GM18505 (cell line): ENCODE data around the gene LTC4S.
"Not testable (repeated sequence)": the region's sequence is repeated elsewhere in the genome, so short reads cannot be mapped to it uniquely, and the experiment has no call there.

Source experiments
- ATAC-seq: cut with Tn5 transposase; IDR thresholded peaks from one replicate; pipeline ENCODE4 v1.9.1; 2021; ENCODE audit not compliant: unreplicated experiment
- POLR2A ChIP-seq: IDR thresholded peaks from 4 replicates; pipeline ENCODE4 v1.6.1; 2011; ENCODE audit warnings: borderline replicate concordance; ENCODE audit not compliant: insufficient read depth, insufficient read length; ENCODE audit errors: extremely low read depth

Gene LTC4S

DNA sequence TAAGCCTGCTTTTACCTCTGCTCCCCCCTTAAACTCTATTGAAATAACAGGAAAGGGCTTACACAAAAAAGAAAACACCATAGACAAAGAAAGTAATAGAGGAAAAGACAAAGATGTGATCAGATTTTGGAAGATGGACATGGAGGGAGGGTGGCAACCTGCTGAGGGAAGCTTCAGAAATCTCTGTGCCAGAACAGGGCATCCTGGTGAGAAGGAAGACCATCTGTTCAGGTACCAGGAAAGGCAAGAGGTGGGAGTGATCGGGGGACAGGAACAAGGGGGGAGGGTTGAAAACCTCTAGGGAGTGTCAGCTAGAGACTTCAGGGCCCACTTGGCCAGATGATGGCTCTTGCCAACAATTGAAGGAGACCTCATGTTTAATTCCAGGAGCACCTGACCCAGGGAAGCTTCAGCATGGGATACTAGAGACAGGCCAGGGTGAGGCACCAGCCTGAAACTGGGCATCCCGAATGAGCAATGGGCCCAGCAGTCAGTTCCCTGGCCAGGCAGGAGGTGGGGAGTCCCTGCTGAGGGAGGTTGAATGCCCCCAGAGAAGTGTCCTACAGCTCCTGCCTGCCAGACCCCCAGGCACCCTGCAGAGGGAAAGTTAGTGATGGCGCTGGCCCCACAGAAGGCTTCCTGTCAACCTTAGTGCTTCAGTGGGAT lies 35.1 kb downstream of the LTC4S start:
- ATAC-seq: no peak
- no peak for TF ChIP-seq POLR2A

DNA sequence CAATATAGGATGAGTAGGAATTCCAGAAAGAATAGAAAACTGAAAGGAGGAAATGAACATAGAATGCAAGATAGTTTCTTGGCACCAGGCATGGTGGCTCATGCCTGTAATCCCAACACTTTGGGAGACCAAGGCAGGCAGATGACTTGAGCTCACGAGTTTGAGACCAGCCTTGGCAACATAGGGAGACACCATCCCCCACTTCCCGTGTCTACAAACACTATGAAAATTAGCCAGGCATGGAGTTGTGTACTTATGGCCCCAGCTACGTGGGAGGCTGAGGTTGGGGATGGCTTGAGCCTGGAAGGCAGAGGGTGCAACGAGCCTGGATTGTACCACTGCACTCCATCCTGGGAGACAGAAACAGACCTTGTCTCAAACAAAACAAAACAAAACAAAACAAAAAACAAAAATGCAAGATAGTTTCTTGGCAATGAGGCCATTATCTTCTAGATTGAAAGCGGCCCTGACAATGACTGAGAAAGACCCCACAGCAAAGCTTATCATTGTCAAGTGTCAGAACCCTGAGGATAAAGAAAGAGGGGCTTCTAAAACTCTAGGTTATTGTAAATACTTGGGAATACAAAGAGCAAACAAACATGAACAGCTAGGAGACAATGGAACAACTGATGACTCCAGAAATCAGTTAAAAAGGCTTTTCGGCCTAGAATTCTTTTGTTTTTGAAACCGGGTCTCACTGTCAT lies 36.1 kb downstream of the LTC4S start:
- no peak for ATAC-seq
- no peak for TF ChIP-seq POLR2A

DNA sequence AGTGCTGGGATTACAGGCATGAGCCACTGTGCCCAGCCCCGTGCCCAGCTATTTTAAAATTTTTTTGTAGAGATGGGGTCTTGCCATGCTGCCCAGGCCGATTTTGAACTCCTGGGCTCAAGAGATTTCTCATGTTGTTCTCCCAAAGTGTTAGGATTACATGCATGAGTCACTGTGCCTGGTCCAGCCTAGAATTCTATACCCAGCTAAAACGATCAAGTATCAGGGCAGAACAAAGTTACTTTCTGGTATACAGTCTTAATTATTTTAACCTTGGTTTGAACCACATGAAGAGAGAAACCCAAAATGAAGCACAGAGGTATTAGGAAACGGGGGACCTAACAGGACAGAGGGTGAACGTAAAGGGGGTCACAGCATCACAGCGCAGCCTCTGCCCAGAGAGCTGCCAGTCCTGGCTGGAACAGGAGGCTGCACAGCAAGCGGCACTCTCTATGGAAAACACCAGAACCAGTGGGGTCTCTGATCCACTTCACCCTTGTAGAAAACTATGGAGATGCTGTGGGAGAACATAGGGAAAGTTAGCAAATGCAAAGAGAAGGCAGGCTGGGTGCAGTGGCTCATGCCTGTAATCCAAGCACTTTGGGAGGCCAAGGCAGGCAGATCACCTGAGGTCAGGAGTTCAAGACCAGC lies 37.2 kb downstream of the LTC4S start:
- ATAC-seq: no peak
- no peak for TF ChIP-seq POLR2A

DNA sequence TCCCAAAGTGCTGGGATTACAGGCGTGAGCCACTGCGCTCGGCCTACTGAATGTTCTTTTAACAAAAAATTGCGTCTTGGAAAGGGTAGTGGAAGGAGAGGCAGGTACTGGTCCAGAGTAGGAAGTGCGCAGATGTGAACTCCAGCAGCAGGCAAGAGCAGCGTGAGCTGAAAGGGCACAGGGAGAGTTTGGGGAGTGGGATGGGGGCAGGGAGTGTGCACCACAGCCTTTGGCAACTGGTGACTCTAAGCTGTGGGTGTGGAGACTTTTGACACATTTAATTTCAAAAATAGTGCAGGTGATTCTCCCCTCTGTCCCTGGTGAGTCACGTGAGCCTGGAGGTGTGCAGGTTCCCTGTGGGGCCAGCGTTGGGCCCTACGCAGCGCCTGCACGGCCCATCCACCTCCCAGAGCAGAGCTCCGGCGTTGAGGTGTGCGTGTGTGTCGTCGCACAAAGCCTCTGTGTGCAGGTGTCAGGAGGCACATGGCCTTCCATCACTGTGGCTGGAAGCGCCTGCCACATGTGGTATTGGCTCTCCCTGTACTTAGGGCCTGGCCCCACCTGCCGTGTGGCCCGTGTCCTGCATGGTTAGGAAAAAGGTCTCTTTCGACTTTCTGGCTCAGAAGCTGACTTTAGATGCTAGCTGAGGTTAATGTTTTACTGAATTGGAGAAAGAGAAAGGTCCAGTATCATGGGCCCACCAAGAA lies 38.4 kb downstream of the LTC4S start:
- no peak for TF ChIP-seq POLR2A
- ATAC-seq: no peak

DNA sequence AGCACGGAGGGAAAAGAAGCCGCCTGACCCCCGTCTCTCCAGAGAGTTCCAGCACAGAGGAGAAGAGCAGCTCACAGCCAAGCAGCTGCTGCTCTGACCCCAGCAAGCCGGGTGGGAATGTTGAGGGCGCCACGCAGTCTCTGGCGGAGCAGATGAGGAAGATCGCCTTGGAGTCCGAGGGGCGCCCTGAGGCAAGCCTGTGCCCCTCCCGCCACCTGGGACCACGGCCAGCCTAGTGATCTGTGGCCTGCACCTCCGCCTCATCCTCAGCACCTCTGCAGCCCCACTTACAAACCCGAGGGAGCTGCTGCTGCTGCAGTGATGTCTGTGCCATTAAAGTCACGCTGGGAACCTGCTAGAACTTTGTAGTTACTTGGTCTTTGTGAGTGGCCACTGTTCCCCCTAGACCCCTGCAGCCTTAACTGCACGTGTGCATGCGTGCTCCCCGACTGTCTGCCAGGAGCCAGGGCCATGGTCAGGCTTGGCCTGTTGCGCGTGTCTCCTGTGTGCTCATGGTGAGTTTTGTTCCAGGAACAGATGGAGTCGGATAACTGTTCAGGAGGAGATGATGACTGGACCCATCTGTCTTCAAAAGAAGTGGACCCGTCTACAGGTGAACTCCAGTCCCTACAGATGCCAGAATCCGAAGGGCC lies 39.4 kb downstream of the LTC4S start:
- no peak for TF ChIP-seq POLR2A
- ATAC-seq: no peak

DNA sequence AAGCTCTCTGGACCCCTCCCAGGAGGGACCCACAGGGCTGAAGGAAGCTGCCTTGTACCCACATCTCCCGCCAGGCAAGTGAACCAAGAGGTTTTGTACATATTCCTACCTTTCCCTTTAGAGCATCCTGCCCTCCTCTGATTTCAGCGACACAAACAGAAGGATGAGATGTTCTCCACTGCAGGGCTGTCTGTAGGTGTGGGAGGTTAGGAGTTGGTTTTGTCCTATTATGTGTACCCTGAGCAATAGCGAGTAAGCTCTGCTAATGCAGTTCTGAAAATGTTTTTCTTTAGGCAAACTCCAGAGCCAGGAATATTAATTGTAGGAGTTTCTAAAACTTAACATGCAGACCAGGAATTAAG lies 39.9 kb downstream of the LTC4S start:
- no peak for ATAC-seq
- TF ChIP-seq POLR2A: no peak

DNA sequence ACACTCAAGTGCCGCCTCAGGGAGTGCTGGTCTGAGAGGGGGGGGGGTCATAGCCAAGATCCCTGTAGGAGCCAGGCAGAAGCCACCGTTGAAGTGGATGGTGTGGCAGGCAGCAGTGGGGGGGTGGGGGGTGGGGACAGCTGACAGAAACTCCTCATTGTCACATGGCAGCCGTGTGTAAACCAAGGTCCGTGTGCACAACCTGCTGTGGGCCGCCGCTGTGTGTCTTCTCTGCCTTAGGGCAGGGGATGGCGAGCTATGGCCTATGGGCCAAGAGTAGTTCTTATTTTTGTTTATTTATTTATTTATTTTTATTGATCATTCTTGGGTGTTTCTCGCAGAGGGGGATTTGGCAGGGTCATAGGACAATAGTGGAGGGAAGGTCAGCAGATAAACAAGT lies 40.3 kb downstream of the LTC4S start:
- no peak for TF ChIP-seq POLR2A
- no peak for ATAC-seq

DNA sequence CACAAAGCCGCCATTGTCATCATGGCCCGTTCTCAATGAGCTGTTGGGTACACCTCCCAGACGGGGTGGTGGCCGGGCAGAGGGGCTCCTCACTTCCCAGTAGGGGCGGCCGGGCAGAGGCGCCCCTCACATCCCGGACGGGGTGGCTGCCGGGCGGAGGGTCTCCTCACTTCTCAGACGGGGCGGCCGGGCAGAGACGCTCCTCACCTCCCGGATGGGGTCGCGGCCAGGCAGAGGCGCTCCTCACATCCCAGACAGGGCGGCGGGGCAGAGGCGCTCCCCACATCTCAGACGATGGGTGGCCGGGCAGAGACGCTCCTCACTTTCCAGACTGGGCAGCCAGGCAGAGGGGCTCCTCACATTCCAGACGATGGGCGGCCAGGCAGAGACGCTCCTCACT lies 41.1 kb downstream of the LTC4S start:
- ATAC-seq: not testable (repeated sequence)

DNA sequence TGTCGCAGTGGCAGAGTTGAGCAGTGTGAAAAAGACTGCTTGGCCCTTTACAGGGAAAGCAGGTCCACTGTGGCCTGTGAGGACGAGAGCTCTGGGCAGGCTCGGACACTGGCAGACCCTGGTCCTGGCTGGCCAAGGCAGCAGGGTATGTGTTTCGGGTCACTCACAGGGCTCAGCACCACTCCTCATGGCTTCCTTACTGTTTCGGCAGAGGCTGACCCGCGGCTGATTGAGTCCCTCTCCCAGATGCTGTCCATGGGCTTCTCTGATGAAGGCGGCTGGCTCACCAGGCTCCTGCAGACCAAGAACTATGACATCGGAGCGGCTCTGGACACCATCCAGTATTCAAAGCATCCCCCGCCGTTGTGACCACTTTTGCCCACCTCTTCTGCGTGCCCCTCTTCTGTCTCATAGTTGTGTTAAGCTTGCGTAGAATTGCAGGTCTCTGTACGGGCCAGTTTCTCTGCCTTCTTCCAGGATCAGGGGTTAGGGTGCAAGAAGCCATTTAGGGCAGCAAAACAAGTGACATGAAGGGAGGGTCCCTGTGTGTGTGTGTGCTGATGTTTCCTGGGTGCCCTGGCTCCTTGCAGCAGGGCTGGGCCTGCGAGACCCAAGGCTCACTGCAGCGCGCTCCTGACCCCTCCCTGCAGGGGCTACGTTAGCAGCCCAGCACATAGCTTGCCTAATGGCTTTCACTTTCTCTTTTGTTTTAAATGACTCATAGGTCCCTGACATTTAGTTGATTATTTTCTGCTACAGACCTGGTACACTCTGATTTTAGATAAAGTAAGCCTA lies 42.6 kb downstream of the LTC4S start:
- ATAC-seq: no peak
- no peak for TF ChIP-seq POLR2A

DNA sequence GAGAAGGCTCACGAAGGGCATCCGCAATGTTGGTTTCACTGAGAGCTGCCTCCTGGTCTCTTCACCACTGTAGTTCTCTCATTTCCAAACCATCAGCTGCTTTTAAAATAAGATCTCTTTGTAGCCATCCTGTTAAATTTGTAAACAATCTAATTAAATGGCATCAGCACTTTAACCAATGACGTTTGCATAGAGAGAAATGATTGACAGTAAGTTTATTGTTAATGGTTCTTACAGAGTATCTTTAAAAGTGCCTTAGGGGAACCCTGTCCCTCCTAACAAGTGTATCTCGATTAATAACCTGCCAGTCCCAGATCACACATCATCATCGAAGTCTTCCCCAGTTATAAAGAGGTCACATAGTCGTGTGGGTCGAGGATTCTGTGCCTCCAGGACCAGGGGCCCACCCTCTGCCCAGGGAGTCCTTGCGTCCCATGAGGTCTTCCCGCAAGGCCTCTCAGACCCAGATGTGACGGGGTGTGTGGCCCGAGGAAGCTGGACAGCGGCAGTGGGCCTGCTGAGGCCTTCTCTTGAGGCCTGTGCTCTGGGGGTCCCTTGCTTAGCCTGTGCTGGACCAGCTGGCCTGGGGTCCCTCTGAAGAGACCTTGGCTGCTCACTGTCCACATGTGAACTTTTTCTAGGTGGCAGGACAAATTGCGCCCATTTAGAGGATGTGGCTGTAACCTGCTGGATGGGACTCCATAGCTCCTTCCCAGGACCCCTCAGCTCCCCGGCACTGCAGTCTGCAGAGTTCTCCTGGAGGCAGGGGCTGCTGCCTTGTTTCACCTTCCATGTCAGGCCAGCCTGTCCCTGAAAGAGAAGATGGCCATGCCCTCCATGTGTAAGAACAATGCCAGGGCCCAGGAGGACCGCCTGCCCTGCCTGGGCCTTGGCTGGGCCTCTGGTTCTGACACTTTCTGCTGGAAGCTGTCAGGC lies 43.6 kb downstream of the LTC4S start:
- ATAC-seq: no peak
- TF ChIP-seq POLR2A: no peak

DNA sequence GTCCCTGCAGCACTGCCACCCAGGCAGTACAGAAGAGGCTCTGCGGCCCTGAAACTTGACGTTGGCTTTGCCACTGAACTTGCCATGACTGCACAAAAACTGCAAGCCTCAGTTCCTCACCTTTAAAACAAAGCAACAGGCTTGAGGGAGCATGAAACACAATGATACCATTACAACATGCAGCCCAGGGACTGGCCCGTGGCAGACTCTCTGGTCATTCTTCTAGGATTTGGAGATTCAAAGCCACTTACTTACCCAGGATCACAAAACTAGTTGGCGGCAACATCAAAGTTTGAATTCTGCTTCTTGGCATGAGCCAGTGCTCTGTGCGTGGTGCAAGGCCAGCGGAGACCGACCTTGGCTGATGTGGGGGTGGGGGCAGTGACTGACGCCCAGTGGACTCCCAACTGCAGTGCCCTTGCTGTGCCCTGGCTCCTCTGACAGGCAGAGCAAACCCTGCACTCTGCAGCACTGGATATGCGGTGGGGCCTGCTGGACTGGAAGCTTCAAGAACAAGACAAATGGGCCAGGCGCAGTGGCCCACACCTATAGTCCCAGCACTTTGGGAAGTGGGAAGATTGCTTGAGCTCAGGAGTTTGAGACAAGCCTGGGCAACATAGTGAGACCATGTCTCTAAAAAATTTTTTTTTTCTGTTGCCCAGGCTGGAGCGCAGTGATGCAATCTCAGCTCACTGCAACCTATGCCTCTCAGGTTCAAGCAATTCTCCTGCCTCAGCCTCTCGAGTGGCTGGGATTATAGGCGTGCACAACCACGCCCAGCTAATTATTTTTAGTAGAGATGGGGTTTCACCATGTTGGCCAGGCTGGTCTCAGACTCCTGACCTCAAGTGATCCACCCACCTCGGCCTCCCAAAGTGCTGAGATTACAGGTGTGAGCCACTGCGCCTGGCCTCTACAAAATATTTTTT lies 45.8 kb downstream of the LTC4S start:
- no peak for ATAC-seq
- TF ChIP-seq POLR2A: no peak
